Measurements from ENCODE around the gene PRKCH.

The PRKCH gene

DNA sequence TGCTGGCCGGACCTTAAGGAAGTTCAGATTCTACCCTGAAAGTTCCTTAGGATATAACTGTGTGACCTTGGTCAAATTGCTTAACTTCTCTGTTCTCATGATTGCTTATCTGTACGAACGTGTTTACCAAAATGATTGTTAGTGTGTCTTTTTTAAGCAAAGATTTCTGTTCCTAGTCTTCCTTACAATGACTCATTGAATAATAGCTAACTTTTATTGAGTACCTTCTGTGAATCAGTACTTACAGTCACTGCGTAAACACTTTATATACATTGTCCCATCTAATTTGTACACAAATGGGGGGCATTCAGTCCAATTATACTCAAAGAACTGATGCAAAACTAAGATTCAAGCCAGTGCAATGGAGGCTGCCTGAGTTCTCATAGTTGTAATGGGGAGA is 36.0 kb upstream of the PRKCH start:
- Histone ChIP-seq H3K27ac (ENCODE audit: low read depth, low read length) (no peak overlapping the region), H3K4me2 (ENCODE audit: low read length) (no peak overlapping the region)

DNA sequence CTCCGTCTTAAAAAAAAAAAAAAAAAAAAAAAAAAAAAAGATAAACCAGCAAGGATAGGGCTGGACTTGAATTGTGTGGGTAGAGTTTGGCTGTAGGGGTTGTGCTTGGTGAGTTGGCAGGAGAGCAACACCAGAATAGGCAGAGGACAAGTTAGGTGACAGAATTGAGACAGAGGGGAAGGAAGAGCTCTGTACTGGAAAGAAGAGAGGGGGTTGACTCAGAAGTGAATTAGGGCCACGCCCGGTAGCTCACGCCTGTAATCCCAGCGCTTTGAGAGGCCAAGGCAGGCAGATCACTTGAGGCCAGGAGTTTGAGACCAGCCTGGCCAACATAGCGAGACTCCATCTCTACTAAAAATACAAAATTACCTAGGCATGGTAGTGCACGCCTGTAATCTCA is 34.2 kb upstream of the PRKCH start:
- H3K4me1 ChIP-seq (ENCODE audit: control insufficient read depth, low read depth, low read length), result no peaks in the 10 kb centered on the region
- H2AK5ac ChIP-seq (ENCODE audit: low read length), result no peak overlapping the region
- no peak overlapping the region for H3K4me2 ChIP-seq (ENCODE audit: low read length)
- no peak for DNase-seq
- H2BK15ac ChIP-seq (replicated peaks; ENCODE audit: low read depth), result no peak overlapping the region
- no peaks in the 10 kb centered on the region for H3K27me3 ChIP-seq (ENCODE audit: insufficient read depth, low read length, poor library complexity)
- H2BK120ac ChIP-seq (ENCODE audit: low read depth, low read length), result no peak overlapping the region
- WGBS (ENCODE audit: extremely low coverage, insufficient coverage, low lambda C conversion rate), result no CpG with 5 or more reads among the region's 7 CpGs
- no peak overlapping the region for H4K8ac ChIP-seq (ENCODE audit: low read depth, low read length)
- H3K79me1 ChIP-seq (ENCODE audit: low read length), result no peaks in the 10 kb centered on the region
- H3K27ac ChIP-seq (ENCODE audit: low read depth, low read length), result no peak overlapping the region
- no peak overlapping the region for H3K4me3 ChIP-seq (ENCODE audit: low read length)
- no peak overlapping the region for H3K4ac ChIP-seq (ENCODE audit: low read depth, low read length)
- H2BK5ac ChIP-seq (ENCODE audit: low read length), result no peak overlapping the region
- no peak overlapping the region for H3K56ac ChIP-seq (ENCODE audit: low read length)
- no peak overlapping the region for H3K23ac ChIP-seq (ENCODE audit: low read length)
- H4K5ac ChIP-seq (ENCODE audit: low read length), result no peak overlapping the region
- H3K9ac ChIP-seq (ENCODE audit: low read length), result no peak overlapping the region
- H3K79me2 ChIP-seq (ENCODE audit: control insufficient read depth, insufficient read depth, low read length), result no peaks in the 10 kb centered on the region
- no peaks in the 10 kb centered on the region for H3K36me3 ChIP-seq (ENCODE audit: control insufficient read depth, insufficient read depth, low read length)
- no peak overlapping the region for H3K18ac ChIP-seq (ENCODE audit: low read length)

More for the DNA sequence above, 36.0 kb upstream of the PRKCH start:
- H3K79me1 ChIP-seq (ENCODE audit: low read length), result no peaks in the 10 kb centered on the region
- no peaks in the 10 kb centered on the region for H3K4me1 ChIP-seq (ENCODE audit: control insufficient read depth, low read depth, low read length)
- H3K27me3 ChIP-seq (ENCODE audit: insufficient read depth, low read length, poor library complexity), result no peaks in the 10 kb centered on the region
- no peaks in the 10 kb centered on the region for H3K79me2 ChIP-seq (ENCODE audit: control insufficient read depth, insufficient read depth, low read length)
- no peaks in the 10 kb centered on the region for H3K36me3 ChIP-seq (ENCODE audit: control insufficient read depth, insufficient read depth, low read length)
- no peak overlapping the region for H2BK120ac ChIP-seq (ENCODE audit: low read depth, low read length)
- no peak overlapping the region for H3K9ac ChIP-seq (ENCODE audit: low read length)
- no peak overlapping the region for H4K5ac ChIP-seq (ENCODE audit: low read length)
- no peak for DNase-seq
- no peak overlapping the region for H3K4me3 ChIP-seq (ENCODE audit: low read length)
- H4K8ac ChIP-seq (ENCODE audit: low read depth, low read length), result no peak overlapping the region
- H3K18ac ChIP-seq (ENCODE audit: low read length), result no peak overlapping the region
- no peak overlapping the region for H2AK5ac ChIP-seq (ENCODE audit: low read length)
- no peak overlapping the region for H3K56ac ChIP-seq (ENCODE audit: low read length)
- no CpG with 5 or more reads among the region's 4 CpGs for WGBS (ENCODE audit: extremely low coverage, insufficient coverage, low lambda C conversion rate)
- H2BK15ac ChIP-seq (replicated peaks; ENCODE audit: low read depth), result no peak overlapping the region
- no peak overlapping the region for H3K23ac ChIP-seq (ENCODE audit: low read length)
- H3K4ac ChIP-seq (ENCODE audit: low read depth, low read length), result no peak overlapping the region
- H2BK5ac ChIP-seq (ENCODE audit: low read length), result no peak overlapping the region

DNA sequence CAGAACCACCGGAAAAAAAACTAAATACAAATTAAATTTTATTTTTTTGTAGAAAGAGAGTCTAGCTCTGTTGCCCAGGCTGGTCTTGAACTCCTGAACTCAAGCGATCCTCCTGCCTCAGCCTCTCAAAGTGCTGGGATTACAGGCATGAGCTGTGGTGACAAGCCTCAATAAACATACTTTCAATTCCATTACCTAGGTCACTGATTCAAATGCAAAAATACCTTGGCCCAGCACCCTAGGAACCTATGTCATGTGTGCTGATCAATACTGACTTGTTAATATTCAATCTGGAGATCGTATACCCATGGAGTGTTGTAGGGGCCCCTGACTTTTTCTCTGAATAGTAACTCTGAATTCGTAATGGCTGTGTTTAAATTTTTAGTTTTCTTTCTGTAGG is 33.2 kb upstream of the PRKCH start:
- Histone ChIP-seq H4K5ac (ENCODE audit: low read length) (no peak overlapping the region), H3K79me2 (ENCODE audit: control insufficient read depth, insufficient read depth, low read length) (no peaks in the 10 kb centered on the region), H3K4ac (ENCODE audit: low read depth, low read length) (no peak overlapping the region), H2BK120ac (ENCODE audit: low read depth, low read length) (no peak overlapping the region), H3K9ac (ENCODE audit: low read length) (no peak overlapping the region), H3K4me3 (ENCODE audit: low read length) (no peak overlapping the region), H2BK5ac (ENCODE audit: low read length) (no peak overlapping the region), H3K27me3 (ENCODE audit: insufficient read depth, low read length, poor library complexity) (no peaks in the 10 kb centered on the region), H3K27ac (ENCODE audit: low read depth, low read length) (no peak overlapping the region), H3K56ac (ENCODE audit: low read length) (no peak overlapping the region), H3K23ac (ENCODE audit: low read length) (no peak overlapping the region), H2AK5ac (ENCODE audit: low read length) (no peak overlapping the region), H3K4me2 (ENCODE audit: low read length) (no peak overlapping the region), H3K18ac (ENCODE audit: low read length) (no peak overlapping the region), H4K8ac (ENCODE audit: low read depth, low read length) (no peak overlapping the region), H3K4me1 (ENCODE audit: control insufficient read depth, low read depth, low read length) (no peaks in the 10 kb centered on the region), H3K79me1 (ENCODE audit: low read length) (no peaks in the 10 kb centered on the region), H3K36me3 (ENCODE audit: control insufficient read depth, insufficient read depth, low read length) (no peaks in the 10 kb centered on the region), H2BK15ac (replicated peaks; ENCODE audit: low read depth) (no peak overlapping the region)
- DNase-seq, result no peak
- no CpG with 5 or more reads among the region's 4 CpGs for WGBS (ENCODE audit: extremely low coverage, insufficient coverage, low lambda C conversion rate)

DNA sequence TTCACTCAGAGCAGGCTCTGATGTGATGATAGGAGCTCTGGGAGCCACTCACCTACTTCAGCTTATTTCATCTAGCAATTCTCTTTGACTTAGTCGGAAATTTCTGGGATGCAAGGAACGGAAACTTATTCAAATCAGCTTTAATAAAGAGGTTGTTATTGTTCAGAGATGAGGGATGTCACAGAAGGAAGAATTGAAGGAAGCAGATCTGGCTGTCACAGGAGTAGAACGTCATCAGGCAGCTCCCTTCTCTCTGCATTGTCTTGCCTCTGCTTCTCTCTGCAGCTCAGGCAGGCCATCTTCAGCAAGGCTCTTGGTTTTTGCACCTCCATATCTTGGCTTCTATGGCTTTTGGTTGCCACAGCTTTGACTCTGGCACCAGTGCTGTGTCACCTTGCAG is 32.7 kb upstream of the PRKCH start:
- Histone ChIP-seq H4K8ac (ENCODE audit: low read depth, low read length) (no peak overlapping the region), H3K23ac (ENCODE audit: low read length) (no peak overlapping the region), H3K18ac (ENCODE audit: low read length) (no peak overlapping the region), H3K4ac (ENCODE audit: low read depth, low read length) (no peak overlapping the region), H3K36me3 (ENCODE audit: control insufficient read depth, insufficient read depth, low read length) (no peaks in the 10 kb centered on the region), H3K9ac (ENCODE audit: low read length) (no peak overlapping the region), H3K4me2 (ENCODE audit: low read length) (no peak overlapping the region), H3K4me3 (ENCODE audit: low read length) (no peak overlapping the region), H3K79me1 (ENCODE audit: low read length) (no peaks in the 10 kb centered on the region), H3K4me1 (ENCODE audit: control insufficient read depth, low read depth, low read length) (no peaks in the 10 kb centered on the region), H2BK5ac (ENCODE audit: low read length) (no peak overlapping the region), H3K27ac (ENCODE audit: low read depth, low read length) (no peak overlapping the region), H4K5ac (ENCODE audit: low read length) (no peak overlapping the region), H3K79me2 (ENCODE audit: control insufficient read depth, insufficient read depth, low read length) (no peaks in the 10 kb centered on the region), H3K27me3 (ENCODE audit: insufficient read depth, low read length, poor library complexity) (no peaks in the 10 kb centered on the region), H2BK120ac (ENCODE audit: low read depth, low read length) (no peak overlapping the region), H2AK5ac (ENCODE audit: low read length) (no peak overlapping the region), H2BK15ac (replicated peaks; ENCODE audit: low read depth) (no peak overlapping the region), H3K56ac (ENCODE audit: low read length) (no peak overlapping the region)
- WGBS (ENCODE audit: extremely low coverage, insufficient coverage, low lambda C conversion rate), result no CpG with 5 or more reads among the region's 3 CpGs
- no peak for DNase-seq

DNA sequence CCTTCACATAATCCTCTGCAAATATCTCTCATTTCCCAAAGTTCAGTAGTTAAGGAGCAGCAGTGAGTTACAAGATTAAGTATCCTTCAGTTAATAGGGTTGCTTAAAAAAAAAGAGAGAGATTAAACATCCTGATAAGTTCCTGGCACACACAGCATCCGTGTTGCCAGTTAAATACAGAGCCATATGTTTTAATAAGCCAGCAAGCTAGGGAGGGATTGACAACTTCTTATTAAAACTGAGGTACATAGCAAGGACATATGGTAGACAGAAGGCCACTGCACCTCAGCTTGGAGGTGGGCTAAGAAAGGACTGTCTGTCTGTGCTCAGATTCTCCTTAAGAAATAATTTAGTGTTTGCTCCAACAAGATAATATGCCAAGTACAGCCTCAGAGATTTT is 30.7 kb upstream of the PRKCH start:
- H2AK5ac ChIP-seq (ENCODE audit: low read length), result no peak overlapping the region
- no CpG with 5 or more reads among the region's 1 CpG for WGBS (ENCODE audit: extremely low coverage, insufficient coverage, low lambda C conversion rate)
- H3K4me1 ChIP-seq (ENCODE audit: control insufficient read depth, low read depth, low read length), result no peaks in the 10 kb centered on the region
- no peak overlapping the region for H2BK120ac ChIP-seq (ENCODE audit: low read depth, low read length)
- no peaks in the 10 kb centered on the region for H3K79me1 ChIP-seq (ENCODE audit: low read length)
- no peak overlapping the region for H4K8ac ChIP-seq (ENCODE audit: low read depth, low read length)
- no peak overlapping the region for H4K5ac ChIP-seq (ENCODE audit: low read length)
- no peak overlapping the region for H3K4me2 ChIP-seq (ENCODE audit: low read length)
- no peak overlapping the region for H3K56ac ChIP-seq (ENCODE audit: low read length)
- no peaks in the 10 kb centered on the region for H3K79me2 ChIP-seq (ENCODE audit: control insufficient read depth, insufficient read depth, low read length)
- no peak overlapping the region for H3K27ac ChIP-seq (ENCODE audit: low read depth, low read length)
- no peak overlapping the region for H3K18ac ChIP-seq (ENCODE audit: low read length)
- DNase-seq, result no peak
- no peaks in the 10 kb centered on the region for H3K36me3 ChIP-seq (ENCODE audit: control insufficient read depth, insufficient read depth, low read length)
- H2BK15ac ChIP-seq (replicated peaks; ENCODE audit: low read depth), result no peak overlapping the region
- no peak overlapping the region for H3K23ac ChIP-seq (ENCODE audit: low read length)
- H3K9ac ChIP-seq (ENCODE audit: low read length), result no peak overlapping the region
- no peaks in the 10 kb centered on the region for H3K27me3 ChIP-seq (ENCODE audit: insufficient read depth, low read length, poor library complexity)
- H3K4ac ChIP-seq (ENCODE audit: low read depth, low read length), result no peak overlapping the region
- H2BK5ac ChIP-seq (ENCODE audit: low read length), result no peak overlapping the region
- no peak overlapping the region for H3K4me3 ChIP-seq (ENCODE audit: low read length)

DNA sequence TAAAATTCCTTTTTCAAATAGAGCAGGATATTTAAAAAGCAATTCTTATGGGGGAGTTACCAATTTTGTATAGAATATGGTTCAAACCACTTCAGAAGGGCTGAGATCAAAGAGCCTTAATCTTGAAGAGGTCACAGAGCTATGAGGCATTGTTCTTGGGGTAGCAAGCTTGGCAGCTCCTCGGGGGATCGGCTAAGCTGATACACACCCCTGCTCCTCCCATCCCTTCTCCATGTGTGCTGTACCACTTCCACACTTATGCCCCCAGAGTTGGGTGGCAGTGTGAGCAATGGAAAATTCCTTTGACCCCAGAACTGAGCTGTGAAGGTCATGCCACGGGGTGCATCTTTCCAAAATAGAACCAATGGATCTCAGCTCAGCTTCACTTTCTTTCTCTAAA is 25.2 kb upstream of the PRKCH start:
- peaks cover 2% of the 10 kb centered on the region for H3K4me1 ChIP-seq (ENCODE audit: control insufficient read depth, low read depth, low read length)
- no peak for DNase-seq
- no peak overlapping the region for H2AK5ac ChIP-seq (ENCODE audit: low read length)
- H2BK120ac ChIP-seq (ENCODE audit: low read depth, low read length), result no peak overlapping the region
- H3K27me3 ChIP-seq (ENCODE audit: insufficient read depth, low read length, poor library complexity), result no peaks in the 10 kb centered on the region
- WGBS (ENCODE audit: extremely low coverage, insufficient coverage, low lambda C conversion rate), result no CpG with 5 or more reads among the region's 3 CpGs
- H3K23ac ChIP-seq (ENCODE audit: low read length), result no peak overlapping the region
- H3K27ac ChIP-seq (ENCODE audit: low read depth, low read length), result no peak overlapping the region
- H4K8ac ChIP-seq (ENCODE audit: low read depth, low read length), result no peak overlapping the region
- H3K79me2 ChIP-seq (ENCODE audit: control insufficient read depth, insufficient read depth, low read length), result no peaks in the 10 kb centered on the region
- no peaks in the 10 kb centered on the region for H3K36me3 ChIP-seq (ENCODE audit: control insufficient read depth, insufficient read depth, low read length)
- H3K4ac ChIP-seq (ENCODE audit: low read depth, low read length), result no peak overlapping the region
- no peak overlapping the region for H3K18ac ChIP-seq (ENCODE audit: low read length)
- H3K79me1 ChIP-seq (ENCODE audit: low read length), result no peaks in the 10 kb centered on the region
- no peak overlapping the region for H3K4me2 ChIP-seq (ENCODE audit: low read length)
- no peak overlapping the region for H2BK5ac ChIP-seq (ENCODE audit: low read length)
- no peak overlapping the region for H3K4me3 ChIP-seq (ENCODE audit: low read length)
- no peak overlapping the region for H3K9ac ChIP-seq (ENCODE audit: low read length)
- H2BK15ac ChIP-seq (replicated peaks; ENCODE audit: low read depth), result no peak overlapping the region
- H4K5ac ChIP-seq (ENCODE audit: low read length), result no peak overlapping the region
- no peak overlapping the region for H3K56ac ChIP-seq (ENCODE audit: low read length)
